ENCODE results near the gene HTR1A. TPM values are rescaled to one million over a fixed set of nuclear protein-coding genes. Genes with fewer than 3 reads are reported as not detected.

The HTR1A gene
- total RNA-seq, 2 experiments from 2014 or later, result not detected

GRCh38 chr5:63958654-63959053 is 3.6 kb downstream of the HTR1A start:
- H3K27me3 Mint-ChIP-seq, result peaks cover 31% of the 10 kb centered on the region
- H3K4me3 Mint-ChIP-seq, result no peak overlapping the region
- no peak overlapping the region for H3K27ac Mint-ChIP-seq
- H3K4me1 Mint-ChIP-seq, result no peaks in the 10 kb centered on the region
- H3K36me3 Mint-ChIP-seq (ENCODE audit: low read depth), result peaks cover 1% of the 10 kb centered on the region
- no peak for DNase-seq
- POLR2A ChIA-PET, result no interaction called here
- CTCF ChIA-PET, result no interaction called here
- intact Hi-C loops (cut with DNase I, micrococcal nuclease), result no loop called here
- H3K9me3 Mint-ChIP-seq (ENCODE audit: low read depth), result peaks cover 3% of the 10 kb centered on the region
- no peak for ATAC-seq

- Mint-ChIP-seq H3K4me1 (no peaks in the 10 kb centered on the region), H3K27me3 (peaks cover 29% of the 10 kb centered on the region), H3K9me3 (ENCODE audit: low read depth) (peaks cover 3% of the 10 kb centered on the region), H3K36me3 (ENCODE audit: low read depth) (peaks cover 1% of the 10 kb centered on the region), H3K4me3 (no peak overlapping the region), H3K27ac (no peak overlapping the region)
- CTCF ChIA-PET, result no interaction called here
- ATAC-seq, result no peak
- intact Hi-C loops (cut with DNase I, micrococcal nuclease), result no loop called here
- no peak for DNase-seq
- POLR2A ChIA-PET, result no interaction called here
These were observed 4.6 kb downstream of the HTR1A start for GRCh38 chr5:63957617-63958016.

GRCh38 chr5:63953217-63953616 is 9.0 kb downstream of the HTR1A start:
- POLR2A ChIA-PET, result no interaction called here
- ATAC-seq, result no peak
- Mint-ChIP-seq H3K4me3 (no peak overlapping the region), H3K36me3 (ENCODE audit: low read depth) (no peaks in the 10 kb centered on the region), H3K27me3 (no peaks in the 10 kb centered on the region), H3K27ac (no peak overlapping the region), H3K9me3 (ENCODE audit: low read depth) (no peaks in the 10 kb centered on the region), H3K4me1 (no peaks in the 10 kb centered on the region)
- intact Hi-C loops (cut with DNase I, micrococcal nuclease), result no loop called here
- DNase-seq, result no peak
- CTCF ChIA-PET, result no interaction called here

GRCh38 chr5:63935103-63935502 is 27.1 kb downstream of the HTR1A start:
- H3K36me3 Mint-ChIP-seq (ENCODE audit: low read depth), result no peaks in the 10 kb centered on the region
- POLR2A ChIA-PET, result no interaction called here
- H3K27me3 Mint-ChIP-seq, result no peaks in the 10 kb centered on the region
- intact Hi-C loops (cut with DNase I, micrococcal nuclease), result no loop called here
- ATAC-seq (no peak), DNase-seq (no peak)
- H3K4me1 Mint-ChIP-seq, result no peaks in the 10 kb centered on the region
- H3K27ac Mint-ChIP-seq, result no peak overlapping the region
- CTCF ChIA-PET, result no interaction called here
- H3K9me3 Mint-ChIP-seq (ENCODE audit: low read depth), result peaks cover 5% of the 10 kb centered on the region
- no peak overlapping the region for H3K4me3 Mint-ChIP-seq

- ChIA-PET POLR2A (no interaction called here), CTCF (no interaction called here)
- no peaks in the 10 kb centered on the region for H3K4me1 Mint-ChIP-seq
- no peak overlapping the region for H3K27ac Mint-ChIP-seq
- intact Hi-C loops (cut with DNase I, micrococcal nuclease), result no loop called here
- DNase-seq, result no peak
- H3K4me3 Mint-ChIP-seq, result no peak overlapping the region
- H3K36me3 Mint-ChIP-seq (ENCODE audit: low read depth), result no peaks in the 10 kb centered on the region
- H3K9me3 Mint-ChIP-seq (ENCODE audit: low read depth), result peaks cover 5% of the 10 kb centered on the region
- no peak for ATAC-seq
- H3K27me3 Mint-ChIP-seq, result no peaks in the 10 kb centered on the region
These were observed 30.4 kb downstream of the HTR1A start for GRCh38 chr5:63931836-63932235.

- Mint-ChIP-seq H3K4me1 (no peaks in the 10 kb centered on the region), H3K4me3 (no peak overlapping the region), H3K27me3 (no peaks in the 10 kb centered on the region), H3K9me3 (ENCODE audit: low read depth) (peaks cover 2% of the 10 kb centered on the region), H3K36me3 (ENCODE audit: low read depth) (no peaks in the 10 kb centered on the region), H3K27ac (no peak overlapping the region)
- ATAC-seq, result no peak
- ChIA-PET POLR2A (no interaction called here), CTCF (no interaction called here)
- DNase-seq, result no peak
- intact Hi-C loops (cut with DNase I, micrococcal nuclease), result no loop called here
These were observed 33.8 kb downstream of the HTR1A start for GRCh38 chr5:63928451-63928850.

GRCh38 chr5:63923914-63924313 is 38.3 kb downstream of the HTR1A start:
- intact Hi-C loops (cut with DNase I, micrococcal nuclease), result no loop called here
- H3K9me3 Mint-ChIP-seq (ENCODE audit: low read depth), result peaks cover 4% of the 10 kb centered on the region

GRCh38 chr5:63919763-63920478 is 42.3 kb downstream of the HTR1A start:
- Mint-ChIP-seq H3K4me1 (no peaks in the 10 kb centered on the region), H3K27me3 (no peaks in the 10 kb centered on the region), H3K4me3 (no peak overlapping the region), H3K27ac (no peak overlapping the region), H3K36me3 (ENCODE audit: low read depth) (no peaks in the 10 kb centered on the region), H3K9me3 (ENCODE audit: low read depth) (peaks cover 4% of the 10 kb centered on the region)
- intact Hi-C loops (cut with DNase I, micrococcal nuclease), result no loop called here
- CTCF ChIA-PET, result no interaction called here
- no peak for ATAC-seq
- POLR2A ChIA-PET, result no interaction called here
- DNase-seq, result no peak

More at GRCh38 chr5:63923914-63924313, 38.3 kb downstream of the HTR1A start:
- POLR2A ChIA-PET, result no interaction called here
- ATAC-seq (no peak), DNase-seq (no peak)
- CTCF ChIA-PET, result no interaction called here
- H3K27ac Mint-ChIP-seq, result no peak overlapping the region
- H3K4me3 Mint-ChIP-seq, result no peak overlapping the region
- H3K27me3 Mint-ChIP-seq, result no peaks in the 10 kb centered on the region
- H3K36me3 Mint-ChIP-seq (ENCODE audit: low read depth), result no peaks in the 10 kb centered on the region
- no peaks in the 10 kb centered on the region for H3K4me1 Mint-ChIP-seq

- ChIA-PET POLR2A (no interaction called here), CTCF (interaction anchor here (0.6 to 0.7 kb wide), 2 partner anchors 215 to 675 kb away, joined by 3 read pairs; no protein-coding TSS in a partner anchor)
- ATAC-seq, result no peak
- H3K4me1 Mint-ChIP-seq, result no peaks in the 10 kb centered on the region
- intact Hi-C loops (cut with DNase I, micrococcal nuclease), result no loop called here
- no peaks in the 10 kb centered on the region for H3K27me3 Mint-ChIP-seq
- H3K27ac Mint-ChIP-seq, result no peak overlapping the region
- H3K36me3 Mint-ChIP-seq (ENCODE audit: low read depth), result no peaks in the 10 kb centered on the region
- H3K4me3 Mint-ChIP-seq, result no peak overlapping the region
- H3K9me3 Mint-ChIP-seq (ENCODE audit: low read depth), result peaks cover 6% of the 10 kb centered on the region
- DNase-seq, result no peak
These were observed 45.5 kb downstream of the HTR1A start for GRCh38 chr5:63916786-63917185.

- DNase-seq (no peak), ATAC-seq (no peak)
- H3K27me3 Mint-ChIP-seq, result no peaks in the 10 kb centered on the region
- H3K36me3 Mint-ChIP-seq (ENCODE audit: low read depth), result no peaks in the 10 kb centered on the region
- H3K4me3 Mint-ChIP-seq, result no peak overlapping the region
- no peaks in the 10 kb centered on the region for H3K4me1 Mint-ChIP-seq
- intact Hi-C loops (cut with DNase I, micrococcal nuclease), result no loop called here
- ChIA-PET CTCF (interaction anchor here (0.6 kb wide), 1 partner anchor 405 kb away, joined by 4 read pairs; no protein-coding TSS in a partner anchor), POLR2A (no interaction called here)
- no peak overlapping the region for H3K27ac Mint-ChIP-seq
- peaks cover 4% of the 10 kb centered on the region for H3K9me3 Mint-ChIP-seq (ENCODE audit: low read depth)
These were observed 50.4 kb downstream of the HTR1A start for GRCh38 chr5:63911871-63912270.

Data from activated CD4-positive, alpha-beta T cell treated with anti-CD3 and anti-CD28 coated beads for 36 hours (primary cell).